T1000 (cell line): ENCODE measurements around the gene HOXB8.

Source experiments
- DNase-seq: peaks from one replicate; lab custom pipeline; 2025; ENCODE audit warnings: mixed read lengths; lab: John Stamatoyannopoulos, UW

The HOXB8 gene

GRCh38 chr17:48615047-48615962 lies at the start of gene HOXB8:
Gene HOXB8, minus strand, starts transcription at chr17:48615292. Its CDS starts 588 bp downstream, at chr17:48614704.
- DNase-seq = no peak

- DNase-seq = no peak
Observed at GRCh38 chr17:48663134-48663924, 48.2 kb upstream of the HOXB8 start.

GRCh38 chr17:48655913-48656312 lies 40.8 kb upstream of the HOXB8 start:
- DNase-seq = no peak

GRCh38 chr17:48649741-48650140 lies 34.6 kb upstream of the HOXB8 start:
- DNase-seq = no peak

- no peak for DNase-seq
Observed at GRCh38 chr17:48647963-48648245, 32.8 kb upstream of the HOXB8 start.

- no peak for DNase-seq
Observed at GRCh38 chr17:48647103-48647962, 32.2 kb upstream of the HOXB8 start.

DNA sequence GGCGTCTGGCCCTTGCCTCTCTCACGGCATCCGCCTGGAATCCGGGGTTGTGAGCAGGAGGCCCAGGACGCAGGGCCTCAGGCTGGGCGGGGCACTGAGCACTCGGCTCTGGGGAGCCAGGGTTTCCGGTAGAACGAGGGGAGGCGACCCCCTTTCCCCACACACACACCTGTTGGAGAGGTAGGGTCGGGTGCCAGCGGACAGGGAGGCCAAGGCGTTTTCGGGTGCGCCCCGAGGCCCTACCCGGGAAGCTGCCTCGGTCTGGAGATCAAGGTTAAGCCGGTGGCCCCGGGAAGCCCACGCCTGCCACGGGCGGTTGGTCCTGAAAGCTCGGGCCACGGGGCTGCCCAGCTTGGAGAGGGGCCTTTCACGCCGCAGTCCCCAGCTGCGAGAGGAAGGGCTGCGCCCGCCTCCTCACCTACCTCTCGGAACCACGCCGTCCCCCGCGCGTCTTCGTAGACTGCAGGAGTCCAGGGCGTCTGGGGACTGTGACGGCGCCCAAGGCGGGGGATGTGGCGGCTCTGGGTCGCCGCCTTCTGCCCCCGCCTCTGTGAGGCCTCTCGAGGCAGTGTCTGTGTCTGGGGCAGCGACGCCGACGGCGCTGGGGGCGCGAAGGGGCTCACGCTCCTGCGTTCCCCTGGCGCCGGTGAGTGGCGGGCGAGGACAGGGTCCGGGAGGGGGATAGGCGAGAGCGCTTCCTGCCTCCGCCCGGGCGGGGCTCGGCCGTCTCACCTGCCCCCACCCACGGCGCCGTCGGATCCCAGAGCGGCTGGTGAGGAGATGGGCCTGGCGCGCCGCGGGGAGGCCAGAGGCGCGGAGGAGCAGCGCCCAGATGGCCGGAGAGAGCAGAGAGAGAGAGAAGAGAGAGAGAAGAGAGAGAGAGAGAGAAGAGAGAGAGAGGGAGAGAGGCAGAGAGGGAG lies 31.4 kb upstream of the HOXB8 start:
- DNase-seq = no peak

DNA sequence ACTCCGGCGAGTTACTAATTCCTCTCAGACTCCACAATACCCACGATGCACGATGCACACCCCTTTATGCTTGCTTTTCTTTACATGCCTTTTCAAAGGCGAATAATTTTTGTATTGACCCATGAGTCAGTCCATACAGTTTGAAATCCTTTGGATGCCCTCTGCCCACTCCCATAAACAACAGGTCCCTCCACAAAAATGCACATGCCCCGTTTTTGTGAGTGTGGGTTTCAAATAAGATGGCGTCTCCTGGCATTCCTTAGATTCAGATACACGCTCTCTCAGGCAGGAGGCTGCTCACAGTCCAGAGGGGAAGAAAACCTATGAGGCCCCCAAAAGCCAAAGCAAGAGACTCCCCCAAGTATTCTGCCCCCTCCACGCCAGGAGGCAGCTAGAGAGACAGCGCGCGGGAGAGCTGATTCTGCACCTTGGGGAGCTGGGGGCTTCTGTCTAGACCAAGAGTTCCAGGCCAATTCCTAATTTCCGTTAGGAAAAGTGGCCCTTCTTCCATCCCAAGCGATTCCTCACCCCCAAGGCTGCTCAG lies 30.6 kb upstream of the HOXB8 start:
- no peak for DNase-seq

DNA sequence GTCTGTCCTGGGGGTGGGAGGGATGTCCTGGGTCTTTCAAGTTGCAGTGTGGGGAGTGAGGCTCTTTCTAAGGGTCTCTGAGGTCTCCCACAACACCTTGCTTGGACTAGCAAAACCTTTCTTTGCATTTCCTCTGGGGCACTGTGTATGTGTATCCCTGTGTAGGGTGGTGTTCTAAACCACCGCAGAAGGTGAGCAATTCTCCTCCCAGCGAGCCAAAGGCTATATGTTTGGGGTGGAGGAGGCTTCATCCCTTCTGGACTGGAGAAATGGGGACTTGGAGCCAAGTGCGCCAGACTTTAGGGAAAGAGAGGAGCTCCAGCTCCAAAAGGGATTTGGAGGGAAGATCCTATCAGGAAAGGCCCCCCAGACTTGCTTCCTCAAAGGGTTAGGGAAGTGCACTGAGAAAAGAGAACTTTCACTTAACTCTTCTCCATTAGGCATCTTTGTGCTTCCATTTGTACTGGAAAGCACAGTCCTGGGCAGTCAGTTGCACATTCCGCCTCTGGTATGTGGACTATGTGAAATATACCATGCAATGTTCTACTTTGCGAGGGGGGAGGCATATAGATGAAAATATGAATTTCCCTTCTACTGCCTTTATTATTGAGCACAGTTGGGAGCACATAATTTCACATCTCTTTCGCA lies 29.9 kb upstream of the HOXB8 start:
- no peak for DNase-seq

GRCh38 chr17:48644159-48644558 lies 29.1 kb upstream of the HOXB8 start:
- DNase-seq = no peak

DNA sequence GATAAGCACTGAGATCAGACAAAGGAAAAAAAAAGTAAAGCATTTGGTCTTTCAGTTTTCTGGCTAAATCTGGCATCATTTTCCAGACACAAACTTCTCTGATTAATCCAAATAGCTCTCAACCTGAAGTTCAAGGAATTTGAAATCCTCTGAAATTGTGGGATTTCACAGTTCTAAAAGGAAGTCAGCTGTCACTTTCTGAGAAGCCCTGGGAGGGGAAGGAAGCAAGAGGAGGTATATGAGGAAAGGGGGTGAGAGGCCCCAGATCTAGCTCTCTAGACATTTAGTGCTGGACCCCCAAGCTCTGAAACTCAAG lies 28.6 kb upstream of the HOXB8 start:
- no peak for DNase-seq

- DNase-seq = no peak
Observed at GRCh38 chr17:48642843-48643696, 28.0 kb upstream of the HOXB8 start.

DNA sequence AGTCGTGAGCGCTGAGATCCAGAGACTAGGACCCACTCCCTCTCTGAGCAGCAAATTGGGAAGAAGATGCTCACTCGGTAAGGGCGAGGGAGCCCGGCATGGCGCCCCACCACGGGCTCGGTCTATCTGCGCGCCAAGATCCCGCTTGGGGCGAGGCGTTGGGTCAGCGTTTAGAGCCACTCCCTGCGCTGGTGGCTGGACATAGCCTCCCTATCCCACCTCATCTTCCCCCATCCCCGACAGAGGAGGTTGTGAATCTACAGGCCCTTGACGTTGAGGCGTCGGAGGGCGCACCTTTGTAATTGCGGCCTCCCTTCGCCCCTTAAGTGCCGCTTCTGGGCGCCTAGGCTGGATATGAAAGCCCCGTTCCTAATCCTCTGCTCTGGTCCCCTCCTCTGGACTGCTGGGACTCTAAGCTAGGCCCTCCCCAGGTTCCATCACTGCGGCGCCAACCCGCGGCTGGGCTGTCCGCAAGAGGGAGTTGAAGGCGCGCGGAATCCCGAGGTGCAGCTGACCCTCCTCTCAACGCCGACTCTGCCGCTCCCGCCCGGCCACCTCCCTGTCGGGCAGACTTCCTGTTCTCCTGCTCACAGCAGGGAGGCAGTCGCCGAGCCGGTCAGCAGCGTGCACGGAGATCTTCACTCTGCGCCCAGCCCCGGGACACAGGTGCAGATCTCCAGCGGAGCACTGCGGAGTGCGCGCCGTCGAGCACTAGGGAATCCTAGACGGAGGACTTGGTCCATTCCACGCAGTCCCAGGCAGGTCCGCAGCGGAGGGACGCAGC lies 27.2 kb upstream of the HOXB8 start:
- no peak for DNase-seq

- no peak for DNase-seq
Observed at GRCh38 chr17:48641541-48642058, 26.5 kb upstream of the HOXB8 start.

GRCh38 chr17:48640858-48641180 lies 25.7 kb upstream of the HOXB8 start:
- DNase-seq = no peak

GRCh38 chr17:48639982-48640857 lies 25.1 kb upstream of the HOXB8 start:
- DNase-seq = no peak

DNA sequence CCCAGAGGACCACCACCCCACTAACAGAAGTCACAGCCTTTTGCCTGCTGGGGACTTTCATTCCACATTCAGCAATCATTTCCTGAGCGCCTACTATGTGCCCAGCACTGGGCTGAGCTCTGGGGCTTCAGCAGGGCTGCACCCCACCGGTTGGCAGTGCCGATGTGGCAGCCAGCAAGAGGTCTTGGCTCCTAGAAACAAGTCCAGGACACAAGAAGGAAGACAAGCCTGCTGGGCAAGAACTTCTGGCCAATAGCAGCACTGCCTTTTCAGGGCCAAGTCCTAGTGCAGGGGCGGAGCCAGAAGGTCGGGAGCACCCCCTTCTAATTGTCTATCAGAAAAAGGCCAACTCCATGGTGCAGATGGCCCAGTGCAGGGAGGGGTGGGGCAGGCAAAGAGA lies 24.0 kb upstream of the HOXB8 start:
- no peak for DNase-seq
